Pons (tissue), 1 donor: ENCODE results near the gene PPP1R15A.
"Not testable (repeated sequence)": the region's sequence is repeated elsewhere in the genome, so short reads cannot be mapped to it uniquely, and the experiment has no call there.

Experiments used
- DNase-seq: peaks from one replicate; pipeline ENCODE4 v3.0.0-alpha.2; 2016; ENCODE audit warnings: low spot score

Gene PPP1R15A

DNA sequence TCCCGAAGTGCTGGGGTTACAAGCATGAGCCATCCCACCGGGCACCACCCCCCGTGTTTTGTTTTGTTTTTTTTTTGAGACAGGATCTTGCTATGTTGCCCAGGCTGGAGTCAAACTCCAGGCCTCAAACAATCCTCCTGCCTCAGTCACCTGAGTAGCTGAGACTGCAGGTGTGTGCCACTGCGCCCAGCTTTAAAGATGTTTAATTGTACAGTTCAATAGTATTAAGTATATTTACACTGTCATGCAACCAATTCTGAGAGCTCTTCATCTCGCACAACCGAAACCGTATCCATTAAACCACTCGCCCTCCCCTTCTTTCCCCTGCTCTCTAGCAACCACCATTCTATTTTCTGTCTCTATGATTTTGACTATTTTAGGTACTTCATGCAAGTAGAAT, 43.5 kb downstream of the PPP1R15A start:
- DNase-seq = no peak

DNA sequence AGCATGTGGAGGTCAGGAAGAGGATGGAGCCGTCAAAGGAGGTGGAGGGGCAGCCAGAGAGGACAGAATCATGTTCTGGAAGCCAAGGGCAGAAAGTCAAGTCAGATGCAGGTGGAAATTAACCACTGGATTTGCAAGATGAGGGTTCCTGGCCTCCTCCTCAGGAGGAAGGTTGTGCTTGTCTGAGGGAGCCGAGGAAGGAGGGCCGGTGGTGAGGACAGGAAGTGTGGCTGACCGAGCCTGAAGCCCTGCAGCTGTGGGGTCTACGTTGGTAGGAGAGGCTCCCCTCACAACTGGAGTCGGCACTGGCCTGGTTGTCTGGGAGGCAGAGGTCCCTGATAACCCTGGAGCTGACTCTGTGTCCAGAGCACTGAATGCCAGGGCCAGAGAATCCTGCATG, 45.9 kb downstream of the PPP1R15A start:
- no peak for DNase-seq

- DNase-seq = no peak
Measured at GRCh38 chr19:48918801-48919247, 46.6 kb downstream of the PPP1R15A start.

GRCh38 chr19:48919271-48919670, 47.0 kb downstream of the PPP1R15A start:
- not testable (repeated sequence) for DNase-seq

GRCh38 chr19:48920949-48921348, 48.7 kb downstream of the PPP1R15A start:
- no peak for DNase-seq

- DNase-seq = no peak
Measured at GRCh38 chr19:48921721-48922500, 49.7 kb downstream of the PPP1R15A start.

- DNase-seq = no peak
Measured at GRCh38 chr19:48922548-48923490, 50.6 kb downstream of the PPP1R15A start.

GRCh38 chr19:48925240-48925843, 53.1 kb downstream of the PPP1R15A start:
- DNase-seq = no peak
